IMR-90 (cell line): ENCODE measurements around the gene GPER1. TPM values are rescaled to one million over a fixed set of nuclear protein-coding genes. Genes with fewer than 3 reads are reported as not detected.
A peak's percentile ranks its signal among the peaks of the same experiment; 100 is the strongest.

Source experiments
- ATAC-seq: fragments of 200-7000 bp; cut with Tn5 transposase; 2 replicates; pipeline ENCODE4 v1.9.1; 2020; ENCODE audit warnings: low read depth, mild to moderate bottlenecking, moderate library complexity
- BruUV-seq: library from RNA; stranded (reverse); fragments of 400-500 nt; replicated peaks from 2 replicates; lab custom pipeline; 2021; lab: Mats Ljungman, UMichigan
- CTCF ChIA-PET: fragments of 300-600 bp; formaldehyde crosslinking; extraction: SDS; loops from one replicate; lab custom pipeline; 2021; ENCODE audit warnings: antibody characterized with exemption; lab: Yijun Ruan, JAX
- POLR2A ChIA-PET: fragments of 300-600 bp; sonication (Branson Sonifier 250); formaldehyde crosslinking; loops from one replicate; lab custom pipeline; 2022; ENCODE audit warnings: antibody characterized with exemption; ENCODE audit not compliant: unreplicated experiment; lab: Charles Lee
- DNase-seq: peaks from one replicate; pipeline ENCODE4 v3.0.0; 2013
- H2AFZ ChIP-seq: replicated peaks from 2 replicates; pipeline ENCODE3; 2013; ENCODE audit warnings: low read length, mild to moderate bottlenecking; ENCODE audit not compliant: poor library complexity
- H2AK5ac ChIP-seq: 2 replicates; pipeline ENCODE4 v1.6.1; 2013; ENCODE audit warnings: low read depth, low read length, inconsistent platforms
- H2AK9ac ChIP-seq: replicated peaks from 2 replicates; pipeline ENCODE3; 2013; ENCODE audit warnings: mild to moderate bottlenecking, low read depth, low read length, moderate library complexity; ENCODE audit not compliant: poor library complexity
- H2BK120ac ChIP-seq: 2 replicates; pipeline ENCODE4 v1.6.1; 2013; ENCODE audit warnings: low read depth, low read length, inconsistent platforms
- H2BK15ac ChIP-seq: 3 replicates; pipeline ENCODE4 v1.6.1; 2013; ENCODE audit warnings: low read depth, low read length, inconsistent platforms
- H2BK20ac ChIP-seq: 2 replicates; pipeline ENCODE4 v1.6.1; 2013; ENCODE audit warnings: low read depth, mild to moderate bottlenecking, inconsistent platforms, low read length, moderate library complexity
- H2BK5ac ChIP-seq: 2 replicates; pipeline ENCODE4 v1.6.1; 2013; ENCODE audit warnings: mild to moderate bottlenecking, low read depth, low read length, inconsistent platforms; ENCODE audit not compliant: poor library complexity, severe bottlenecking
- H3K14ac ChIP-seq: replicated peaks from 2 replicates; pipeline ENCODE4 v1.6.1; 2013; ENCODE audit warnings: low read depth, low read length, inconsistent platforms
- H3K18ac ChIP-seq: 2 replicates; pipeline ENCODE4 v1.6.1; 2013; ENCODE audit warnings: low read depth, low read length, control low read depth
- H3K23ac ChIP-seq: 2 replicates; pipeline ENCODE4 v1.6.1; 2013; ENCODE audit warnings: low read depth, low read length, inconsistent platforms
- H3K27ac ChIP-seq: 2 replicates; pipeline ENCODE4 v1.5.1; 2013; ENCODE audit warnings: mild to moderate bottlenecking, control low read depth, low read length; ENCODE audit not compliant: insufficient read depth
- H3K27me3 ChIP-seq: 2 replicates; pipeline ENCODE4 v1.6.1; 2013; ENCODE audit warnings: low read length; ENCODE audit not compliant: control insufficient read depth, insufficient read depth
- H3K36me3 ChIP-seq: 2 replicates; pipeline ENCODE4 v1.6.1; 2013; ENCODE audit warnings: low read length, mixed read lengths; ENCODE audit not compliant: control insufficient read depth, insufficient read depth
- H3K4ac ChIP-seq: 2 replicates; pipeline ENCODE4 v1.6.1; 2013; ENCODE audit warnings: low read depth, low read length, inconsistent platforms
- H3K4me1 ChIP-seq: 2 replicates; pipeline ENCODE4 v1.6.1; 2013; ENCODE audit warnings: low read length, mixed read lengths; ENCODE audit not compliant: control insufficient read depth, insufficient read depth
- H3K4me2 ChIP-seq: 2 replicates; pipeline ENCODE4 v1.6.1; 2013; ENCODE audit warnings: low read depth, mild to moderate bottlenecking, control low read depth, low read length, moderate library complexity
- H3K4me3 ChIP-seq: 2 replicates; pipeline ENCODE4 v1.5.1; 2013; ENCODE audit warnings: low read depth, mild to moderate bottlenecking, control low read depth, low read length, moderate library complexity; ENCODE audit not compliant: insufficient read depth
- H3K56ac ChIP-seq: 2 replicates; pipeline ENCODE4 v1.6.1; 2013; ENCODE audit warnings: low read length, inconsistent platforms; ENCODE audit not compliant: insufficient read depth; ENCODE audit errors: extremely low read depth
- H3K79me1 ChIP-seq, 2 experiments: 2 replicates each; pipeline ENCODE4 v1.6.1; 2013; ENCODE audit warnings: low read length in 2 of 2, inconsistent platforms in 1 of 2, low read depth in 1 of 2
- H3K9ac ChIP-seq: 2 replicates; pipeline ENCODE4 v1.6.1; 2013; ENCODE audit warnings: low read depth, low read length, control low read depth
- H3K9me1 ChIP-seq: 2 replicates; pipeline ENCODE4 v1.6.1; 2013; ENCODE audit warnings: low read length, inconsistent platforms; ENCODE audit not compliant: insufficient read depth
- H3K9me3 ChIP-seq: 2 replicates; pipeline ENCODE4 v1.6.1; 2013; ENCODE audit warnings: low read length; ENCODE audit not compliant: control insufficient read depth, insufficient read depth
- H4K20me1 ChIP-seq: 2 replicates; pipeline ENCODE4 v1.6.1; 2013; ENCODE audit warnings: low read length, inconsistent platforms; ENCODE audit not compliant: insufficient read depth
- H4K5ac ChIP-seq: 2 replicates; pipeline ENCODE4 v1.6.1; 2013; ENCODE audit warnings: mild to moderate bottlenecking, low read depth, low read length, control low read depth
- H4K8ac ChIP-seq, 2 experiments: 2 replicates each; pipeline ENCODE4 v1.6.1; 2013; ENCODE audit warnings: low read depth in 2 of 2, low read length in 2 of 2, control low read depth in 1 of 2, inconsistent platforms in 1 of 2
- H4K91ac ChIP-seq: 2 replicates; pipeline ENCODE4 v1.6.1; 2013; ENCODE audit warnings: low read depth, low read length, inconsistent platforms; ENCODE audit not compliant: insufficient read depth
- MAFK ChIP-seq: IDR thresholded peaks from 2 replicates; pipeline ENCODE4 v1.6.1; 2012; ENCODE audit warnings: low read depth, low read length, improper control_type of control experiment
- POLR2A ChIP-seq: IDR thresholded peaks from 2 replicates; pipeline ENCODE4 v1.6.1; 2012; ENCODE audit warnings: mild to moderate bottlenecking, low read depth, low read length
- RFX5 ChIP-seq: IDR thresholded peaks from 2 replicates; pipeline ENCODE4 v1.8.0; 2012; ENCODE audit warnings: low read depth, mild to moderate bottlenecking, low read length, moderate library complexity
- WGBS, 2 experiments: methylation state at CpG; one replicate each; pipeline versions ENCODE4 v1.1.5 to v1.1.7; 2013; ENCODE audit warnings: missing lambda C conversion rate in 2 of 2; ENCODE audit not compliant: insufficient read length in 1 of 2; ENCODE audit errors: extremely low coverage in 2 of 2; 5-methylcytosine and 5-hydroxymethylcytosine counted together
- dilution Hi-C: fragments of 300-500 bp; cut with HindIII; formaldehyde crosslinking; loops from one replicate; pipeline ENCODE4 v1.14.3; 2018; ENCODE audit warnings: low sequenced_read_pairs; ENCODE audit not compliant: unreplicated experiment
- in situ Hi-C: fragments of 300-500 bp; cut with MboI; formaldehyde crosslinking; loops from 3 replicates; pipeline ENCODE4 v1.14.3; 2019; ENCODE audit warnings: low sequenced_read_pairs, inconsistent platforms, mixed read lengths
- intact Hi-C: fragments of 100-400 bp; cut with micrococcal nuclease; formaldehyde crosslinking; loops from 2 replicates; pipeline ENCODE4 v1.10.0; 2022
- polyA plus RNA-seq, 3 experiments: library from polyadenylated mRNA; depleted of rRNA; stranded (reverse); fragments of >200 nt; gene quantifications; 2 replicates each; pipeline ENCODE4 v1.2.3, GENCODE V29; 2012; ENCODE audit warnings: low replicate concordance in 1 of 3
- total RNA-seq: library from RNA; depleted of rRNA; stranded (reverse); fragments of >200 nt; gene quantifications from 2 replicates; pipeline ENCODE4 v1.2.3, GENCODE V29; 2012
- TF ChIP-seq, protein P1 (sequence below): fragments of 150-350 bp; IDR thresholded peaks from 2 replicates; pipeline ENCODE4 v1.6.1; 2017; ENCODE audit warnings: mild to moderate bottlenecking, antibody characterized with exemption, low read length, low read depth

GPER1 gene
- total and polyA plus RNA-seq, 2 of the 4 experiments (the other 2 are of a cell fraction), result 2.0 to 5.8 TPM

- in situ Hi-C loops (no loop called here), dilution Hi-C loops (no loop called here), intact Hi-C loops (loop anchor here (2.0 to 5.0 kb wide), 2 partner anchors 37 to 51 kb away; a partner anchor contains a TSS)
- no peak overlapping the region for H2BK5ac ChIP-seq
- no peak overlapping the region for H3K4ac ChIP-seq
- H4K5ac ChIP-seq, result no peak overlapping the region
- H3K4me1 ChIP-seq, result peaks cover 31% of the 10 kb centered on the region
- CTCF ChIA-PET, result interaction anchor here (0.6 to 1.5 kb wide), 7 partner anchors 21 to 471 kb away, joined by 3 to 6 read pairs (median 4); a partner anchor contains a TSS
- H3K4me2 ChIP-seq, result no peak overlapping the region
- POLR2A ChIA-PET, result interaction anchor here (0.6 kb wide), 1 partner anchor 33 kb away, joined by 3 read pairs; no protein-coding TSS in a partner anchor
- BruUV-seq, result no TSS peak
- no peak overlapping the region for H2BK15ac ChIP-seq
- TF ChIP-seq RFX5, result no peak
- peak; percentile 29; the same call in 1 of the 2 replicates for TF ChIP-seq MAFK
- TF ChIP-seq, protein P1, sequence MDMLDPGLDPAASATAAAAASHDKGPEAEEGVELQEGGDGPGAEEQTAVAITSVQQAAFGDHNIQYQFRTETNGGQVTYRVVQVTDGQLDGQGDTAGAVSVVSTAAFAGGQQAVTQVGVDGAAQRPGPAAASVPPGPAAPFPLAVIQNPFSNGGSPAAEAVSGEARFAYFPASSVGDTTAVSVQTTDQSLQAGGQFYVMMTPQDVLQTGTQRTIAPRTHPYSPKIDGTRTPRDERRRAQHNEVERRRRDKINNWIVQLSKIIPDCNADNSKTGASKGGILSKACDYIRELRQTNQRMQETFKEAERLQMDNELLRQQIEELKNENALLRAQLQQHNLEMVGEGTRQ, result no peak
- TF ChIP-seq POLR2A, result no peak
- H3K9me3 ChIP-seq, result no peaks in the 10 kb centered on the region
- peaks cover 47% of the 10 kb centered on the region for H4K20me1 ChIP-seq
- H2BK120ac ChIP-seq, result no peak overlapping the region
- ATAC-seq, result no peak
- H3K18ac ChIP-seq, result no peak overlapping the region
- no peak overlapping the region for H2AK5ac ChIP-seq
- H3K56ac ChIP-seq, result no peak overlapping the region
- no peak overlapping the region for H4K91ac ChIP-seq
- DNase-seq, result peak; percentile 55
- no peak overlapping the region for H3K4me3 ChIP-seq
- no peak overlapping the region for H2AFZ ChIP-seq
- H3K23ac ChIP-seq, result no peak overlapping the region
- H3K79me1 ChIP-seq, result peaks cover 0 to 20% of the 10 kb centered on the region in 2 experiments; a peak in 2 of 4 replicates
- peaks cover 7% of the 10 kb centered on the region for H3K9me1 ChIP-seq
- H2BK20ac ChIP-seq, result no peak overlapping the region
- H3K14ac ChIP-seq, result no peak overlapping the region
- H3K36me3 ChIP-seq, result no peaks in the 10 kb centered on the region
- H2AK9ac ChIP-seq, result no peak overlapping the region
- H3K27ac ChIP-seq, result no peak overlapping the region
- WGBS, 2 experiments, result 98% methylated on average over 9 of the region's 11 CpGs; no CpG with 5 or more reads in 1 of the 2 experiments
- H3K27me3 ChIP-seq, result no peaks in the 10 kb centered on the region
- H4K8ac ChIP-seq, result no peak overlapping the region
- no peak overlapping the region for H3K9ac ChIP-seq
Measured at GRCh38 chr7:1085910-1086421, 1.9 kb upstream of the GPER1 start.
